MCF 10A (cell line): ENCODE results near the gene CADPS. TPM values are rescaled to one million over a fixed set of nuclear protein-coding genes. Genes with fewer than 3 reads are reported as not detected.

Experiments used
- BruUV-seq: library from RNA; stranded (reverse); fragments of 400-500 nt; replicated peaks from 2 replicates; lab custom pipeline; 2021; lab: Mats Ljungman, UMichigan
- CTCF ChIA-PET: fragments of 300-600 bp; sonication (Branson Sonifier 250); formaldehyde crosslinking; extraction: SDS; loops from one replicate; lab custom pipeline; 2021; ENCODE audit warnings: antibody characterized with exemption, inconsistent platforms; lab: Yijun Ruan, JAX
- POLR2A ChIA-PET: fragments of 300-600, 350-650 bp; sonication (Branson Sonifier 250); formaldehyde crosslinking; extraction: SDS; loops from one replicate; lab custom pipeline; 2020; ENCODE audit warnings: antibody characterized with exemption, inconsistent platforms; lab: Yijun Ruan, JAX
- DNase-seq: peaks from one replicate; pipeline ENCODE4 v3.0.0-alpha.2; 2018; ENCODE audit not compliant: unreplicated experiment
- H3K27ac Mint-ChIP-seq: one replicate; pipeline ENCODE4 v1.8.0; 2022; ENCODE audit warnings: mild to moderate bottlenecking, low read depth, mixed read lengths; ENCODE audit not compliant: unreplicated experiment
- H3K27me3 Mint-ChIP-seq: one replicate; pipeline ENCODE4 v1.8.0; 2022; ENCODE audit warnings: mixed read lengths; ENCODE audit not compliant: insufficient read depth, unreplicated experiment
- H3K36me3 Mint-ChIP-seq: one replicate; pipeline ENCODE4 v1.8.0; 2022; ENCODE audit warnings: mild to moderate bottlenecking, moderate library complexity, mixed read lengths; ENCODE audit not compliant: insufficient read depth, unreplicated experiment
- H3K4me1 Mint-ChIP-seq: one replicate; pipeline ENCODE4 v1.8.0; 2022; ENCODE audit warnings: mixed read lengths; ENCODE audit not compliant: insufficient read depth, unreplicated experiment
- H3K4me3 Mint-ChIP-seq: one replicate; pipeline ENCODE4 v1.8.0; 2022; ENCODE audit warnings: mild to moderate bottlenecking, moderate library complexity, mixed read lengths; ENCODE audit not compliant: unreplicated experiment
- H3K9me3 Mint-ChIP-seq: one replicate; pipeline ENCODE4 v1.8.0; 2022; ENCODE audit warnings: mixed read lengths; ENCODE audit not compliant: unreplicated experiment
- intact Hi-C: fragments of 100-400 bp; cut with micrococcal nuclease; formaldehyde crosslinking; loops from 2 replicates; pipeline ENCODE4 v1.14.1; 2022
- total RNA-seq: library from RNA; stranded (reverse); gene quantifications from 2 replicates; pipeline ENCODE4 v1.2.3, GENCODE V29; 2022
- TF ChIP-seq, protein P1 (sequence below): fragments of 200-600 bp; IDR thresholded peaks from one replicate; pipeline ENCODE4 v1.8.0; 2022; ENCODE audit warnings: antibody characterized with exemption, mild to moderate bottlenecking; ENCODE audit not compliant: unreplicated experiment

Gene CADPS
- total RNA-seq, 1 experiment from 2014 or later = not detected

DNA sequence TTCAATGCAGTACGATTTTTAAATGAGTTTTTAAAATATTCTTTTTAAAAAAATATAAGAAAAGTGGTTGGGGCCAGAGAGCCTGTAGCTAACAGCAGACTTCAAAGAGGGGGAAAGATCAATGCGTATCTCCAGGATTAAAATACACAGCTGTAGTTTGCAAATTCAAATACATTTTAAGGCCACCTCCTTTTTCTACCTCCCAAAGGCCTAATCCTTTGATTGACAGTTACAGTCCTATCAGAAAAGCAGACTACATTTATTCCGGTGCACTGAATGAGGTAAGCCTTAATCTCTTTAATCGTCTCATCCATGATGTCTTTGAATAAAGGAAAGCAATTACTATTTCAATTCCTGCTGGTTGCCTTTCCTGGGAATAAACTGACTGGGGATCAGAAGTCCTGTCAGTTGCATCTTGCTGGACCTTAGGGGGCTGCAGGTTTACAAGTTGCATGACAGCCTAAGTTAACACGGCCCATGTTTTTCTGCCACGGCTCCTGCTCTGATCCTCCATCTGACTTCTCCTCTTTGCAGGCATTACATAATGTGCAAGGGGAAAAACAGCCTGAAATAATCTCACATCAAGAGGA is 51.7 kb downstream of the CADPS start:
- Mint-ChIP-seq H3K36me3 (no peaks in the 10 kb centered on the region), H3K4me1 (no peaks in the 10 kb centered on the region), H3K4me3 (no peak overlapping the region), H3K9me3 (no peaks in the 10 kb centered on the region), H3K27ac (no peak overlapping the region), H3K27me3 (peaks cover 19% of the 10 kb centered on the region)
- ChIA-PET CTCF (interaction anchor here (0.8 to 1.0 kb wide), 2 partner anchors 11 to 28 kb away, joined by 4 read pairs; no protein-coding TSS in a partner anchor), POLR2A (no interaction called here)
- DNase-seq = no peak
- intact Hi-C loops = no loop called here
- no TSS peak for BruUV-seq
- TF ChIP-seq, protein P1, sequence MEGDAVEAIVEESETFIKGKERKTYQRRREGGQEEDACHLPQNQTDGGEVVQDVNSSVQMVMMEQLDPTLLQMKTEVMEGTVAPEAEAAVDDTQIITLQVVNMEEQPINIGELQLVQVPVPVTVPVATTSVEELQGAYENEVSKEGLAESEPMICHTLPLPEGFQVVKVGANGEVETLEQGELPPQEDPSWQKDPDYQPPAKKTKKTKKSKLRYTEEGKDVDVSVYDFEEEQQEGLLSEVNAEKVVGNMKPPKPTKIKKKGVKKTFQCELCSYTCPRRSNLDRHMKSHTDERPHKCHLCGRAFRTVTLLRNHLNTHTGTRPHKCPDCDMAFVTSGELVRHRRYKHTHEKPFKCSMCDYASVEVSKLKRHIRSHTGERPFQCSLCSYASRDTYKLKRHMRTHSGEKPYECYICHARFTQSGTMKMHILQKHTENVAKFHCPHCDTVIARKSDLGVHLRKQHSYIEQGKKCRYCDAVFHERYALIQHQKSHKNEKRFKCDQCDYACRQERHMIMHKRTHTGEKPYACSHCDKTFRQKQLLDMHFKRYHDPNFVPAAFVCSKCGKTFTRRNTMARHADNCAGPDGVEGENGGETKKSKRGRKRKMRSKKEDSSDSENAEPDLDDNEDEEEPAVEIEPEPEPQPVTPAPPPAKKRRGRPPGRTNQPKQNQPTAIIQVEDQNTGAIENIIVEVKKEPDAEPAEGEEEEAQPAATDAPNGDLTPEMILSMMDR = no peak

DNA sequence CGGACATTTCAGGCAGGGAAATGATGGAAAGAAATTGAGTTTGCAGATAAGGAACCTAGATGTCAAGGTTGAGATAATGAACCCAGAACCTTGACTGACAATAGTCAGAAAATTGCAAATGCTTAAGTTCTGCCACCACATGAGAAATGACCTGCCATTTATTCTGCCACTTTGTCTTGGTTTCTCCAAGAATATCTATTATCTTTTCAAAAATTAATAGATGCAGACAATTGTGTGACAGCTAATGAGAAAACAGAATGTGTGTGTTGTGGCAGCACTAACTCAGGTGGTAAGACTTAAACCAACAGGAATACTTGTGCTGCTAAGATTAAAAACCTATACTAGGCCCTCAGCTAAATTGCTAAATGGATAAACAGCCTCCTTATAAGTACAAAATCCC is 52.3 kb downstream of the CADPS start:
- CTCF ChIA-PET = interaction anchor here (0.6 kb wide), 1 partner anchor 491 kb away, joined by 4 read pairs; no protein-coding TSS in a partner anchor
- Mint-ChIP-seq H3K4me3 (no peak overlapping the region), H3K27me3 (peaks cover 19% of the 10 kb centered on the region), H3K4me1 (no peaks in the 10 kb centered on the region), H3K27ac (no peak overlapping the region), H3K9me3 (no peaks in the 10 kb centered on the region), H3K36me3 (no peaks in the 10 kb centered on the region)
- DNase-seq = no peak
- intact Hi-C loops = no loop called here
- no TSS peak for BruUV-seq
- TF ChIP-seq, protein P1 = no peak
- POLR2A ChIA-PET = no interaction called here

- Mint-ChIP-seq H3K4me1 (peaks cover 7% of the 10 kb centered on the region), H3K27me3 (no peaks in the 10 kb centered on the region), H3K4me3 (no peak overlapping the region), H3K27ac (no peak overlapping the region), H3K9me3 (no peaks in the 10 kb centered on the region), H3K36me3 (no peaks in the 10 kb centered on the region)
- intact Hi-C loops = no loop called here
- BruUV-seq = no TSS peak
- CTCF ChIA-PET = interaction anchor here (0.7 kb wide), 1 partner anchor 378 kb away, joined by 4 read pairs; no protein-coding TSS in a partner anchor
- POLR2A ChIA-PET = no interaction called here
- TF ChIP-seq, protein P1 = no peak
- DNase-seq = no peak
These were observed 56.9 kb downstream of the CADPS start for GRCh38 chr3:62818347-62818746.

DNA sequence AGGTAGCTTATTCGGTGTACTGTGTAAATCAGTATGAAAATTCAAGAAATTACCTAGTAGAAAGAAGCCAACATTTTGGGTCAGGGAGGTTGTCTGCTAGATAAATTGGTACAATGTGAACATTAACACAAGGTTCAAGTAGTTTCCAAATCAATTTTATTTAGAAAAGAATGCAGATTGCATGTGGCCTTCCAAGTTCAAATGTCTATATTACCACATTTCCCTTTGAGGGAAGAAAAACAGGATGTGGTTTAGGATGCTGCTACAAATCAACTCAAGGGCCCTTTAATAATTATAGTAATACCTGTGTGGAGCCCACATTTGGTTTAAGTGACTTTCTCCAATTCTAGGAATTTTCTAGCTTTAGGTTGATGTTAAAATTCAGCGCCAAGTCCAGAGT is 57.5 kb downstream of the CADPS start:
- ChIA-PET POLR2A (no interaction called here), CTCF (no interaction called here)
- H3K9me3 Mint-ChIP-seq = no peaks in the 10 kb centered on the region
- intact Hi-C loops = no loop called here
- no peaks in the 10 kb centered on the region for H3K27me3 Mint-ChIP-seq
- peaks cover 7% of the 10 kb centered on the region for H3K4me1 Mint-ChIP-seq
- no TSS peak for BruUV-seq
- H3K36me3 Mint-ChIP-seq = no peaks in the 10 kb centered on the region
- H3K27ac Mint-ChIP-seq = no peak overlapping the region
- no peak overlapping the region for H3K4me3 Mint-ChIP-seq
- DNase-seq = no peak
- TF ChIP-seq, protein P1 = no peak
